IMR-90 (cell line): ENCODE results near the gene HNMT. TPM values are rescaled to one million over a fixed set of nuclear protein-coding genes. Genes with fewer than 3 reads are reported as not detected.

Experiments
- ATAC-seq: fragments of 200-7000 bp; cut with Tn5 transposase; 2 replicates; pipeline ENCODE4 v1.9.1; 2020; ENCODE audit warnings: low read depth, mild to moderate bottlenecking, moderate library complexity
- BruUV-seq: library from RNA; stranded (reverse); fragments of 400-500 nt; replicated peaks from 2 replicates; lab custom pipeline; 2021; lab: Mats Ljungman, UMichigan
- CTCF ChIA-PET: fragments of 300-600 bp; formaldehyde crosslinking; extraction: SDS; loops from one replicate; lab custom pipeline; 2021; ENCODE audit warnings: antibody characterized with exemption; lab: Yijun Ruan, JAX
- POLR2A ChIA-PET: fragments of 300-600 bp; sonication (Branson Sonifier 250); formaldehyde crosslinking; loops from one replicate; lab custom pipeline; 2022; ENCODE audit warnings: antibody characterized with exemption; ENCODE audit not compliant: unreplicated experiment; lab: Charles Lee
- DNase-seq: peaks from one replicate; pipeline ENCODE4 v3.0.0; 2013
- H2AFZ ChIP-seq: replicated peaks from 2 replicates; pipeline ENCODE3; 2013; ENCODE audit warnings: low read length, mild to moderate bottlenecking; ENCODE audit not compliant: poor library complexity
- H2AK5ac ChIP-seq: 2 replicates; pipeline ENCODE4 v1.6.1; 2013; ENCODE audit warnings: low read depth, low read length, inconsistent platforms
- H2AK9ac ChIP-seq: replicated peaks from 2 replicates; pipeline ENCODE3; 2013; ENCODE audit warnings: mild to moderate bottlenecking, low read depth, low read length, moderate library complexity; ENCODE audit not compliant: poor library complexity
- H2BK120ac ChIP-seq: 2 replicates; pipeline ENCODE4 v1.6.1; 2013; ENCODE audit warnings: low read depth, low read length, inconsistent platforms
- H2BK15ac ChIP-seq: 3 replicates; pipeline ENCODE4 v1.6.1; 2013; ENCODE audit warnings: low read depth, low read length, inconsistent platforms
- H2BK20ac ChIP-seq: 2 replicates; pipeline ENCODE4 v1.6.1; 2013; ENCODE audit warnings: low read depth, mild to moderate bottlenecking, inconsistent platforms, low read length, moderate library complexity
- H2BK5ac ChIP-seq: 2 replicates; pipeline ENCODE4 v1.6.1; 2013; ENCODE audit warnings: mild to moderate bottlenecking, low read depth, low read length, inconsistent platforms; ENCODE audit not compliant: poor library complexity, severe bottlenecking
- H3K14ac ChIP-seq: replicated peaks from 2 replicates; pipeline ENCODE4 v1.6.1; 2013; ENCODE audit warnings: low read depth, low read length, inconsistent platforms
- H3K18ac ChIP-seq: 2 replicates; pipeline ENCODE4 v1.6.1; 2013; ENCODE audit warnings: low read depth, low read length, control low read depth
- H3K23ac ChIP-seq: 2 replicates; pipeline ENCODE4 v1.6.1; 2013; ENCODE audit warnings: low read depth, low read length, inconsistent platforms
- H3K27ac ChIP-seq: 2 replicates; pipeline ENCODE4 v1.5.1; 2013; ENCODE audit warnings: mild to moderate bottlenecking, control low read depth, low read length; ENCODE audit not compliant: insufficient read depth
- H3K27me3 ChIP-seq: 2 replicates; pipeline ENCODE4 v1.6.1; 2013; ENCODE audit warnings: low read length; ENCODE audit not compliant: control insufficient read depth, insufficient read depth
- H3K36me3 ChIP-seq: 2 replicates; pipeline ENCODE4 v1.6.1; 2013; ENCODE audit warnings: low read length, mixed read lengths; ENCODE audit not compliant: control insufficient read depth, insufficient read depth
- H3K4ac ChIP-seq: 2 replicates; pipeline ENCODE4 v1.6.1; 2013; ENCODE audit warnings: low read depth, low read length, inconsistent platforms
- H3K4me1 ChIP-seq: 2 replicates; pipeline ENCODE4 v1.6.1; 2013; ENCODE audit warnings: low read length, mixed read lengths; ENCODE audit not compliant: control insufficient read depth, insufficient read depth
- H3K4me2 ChIP-seq: 2 replicates; pipeline ENCODE4 v1.6.1; 2013; ENCODE audit warnings: low read depth, mild to moderate bottlenecking, control low read depth, low read length, moderate library complexity
- H3K4me3 ChIP-seq: 2 replicates; pipeline ENCODE4 v1.5.1; 2013; ENCODE audit warnings: low read depth, mild to moderate bottlenecking, control low read depth, low read length, moderate library complexity; ENCODE audit not compliant: insufficient read depth
- H3K56ac ChIP-seq: 2 replicates; pipeline ENCODE4 v1.6.1; 2013; ENCODE audit warnings: low read length, inconsistent platforms; ENCODE audit not compliant: insufficient read depth; ENCODE audit errors: extremely low read depth
- H3K79me1 ChIP-seq, 2 experiments: 2 replicates each; pipeline ENCODE4 v1.6.1; 2013; ENCODE audit warnings: low read length in 2 of 2, inconsistent platforms in 1 of 2, low read depth in 1 of 2
- H3K9ac ChIP-seq: 2 replicates; pipeline ENCODE4 v1.6.1; 2013; ENCODE audit warnings: low read depth, low read length, control low read depth
- H3K9me1 ChIP-seq: 2 replicates; pipeline ENCODE4 v1.6.1; 2013; ENCODE audit warnings: low read length, inconsistent platforms; ENCODE audit not compliant: insufficient read depth
- H3K9me3 ChIP-seq: 2 replicates; pipeline ENCODE4 v1.6.1; 2013; ENCODE audit warnings: low read length; ENCODE audit not compliant: control insufficient read depth, insufficient read depth
- H4K20me1 ChIP-seq: 2 replicates; pipeline ENCODE4 v1.6.1; 2013; ENCODE audit warnings: low read length, inconsistent platforms; ENCODE audit not compliant: insufficient read depth
- H4K5ac ChIP-seq: 2 replicates; pipeline ENCODE4 v1.6.1; 2013; ENCODE audit warnings: mild to moderate bottlenecking, low read depth, low read length, control low read depth
- H4K8ac ChIP-seq, 2 experiments: 2 replicates each; pipeline ENCODE4 v1.6.1; 2013; ENCODE audit warnings: low read depth in 2 of 2, low read length in 2 of 2, control low read depth in 1 of 2, inconsistent platforms in 1 of 2
- H4K91ac ChIP-seq: 2 replicates; pipeline ENCODE4 v1.6.1; 2013; ENCODE audit warnings: low read depth, low read length, inconsistent platforms; ENCODE audit not compliant: insufficient read depth
- CEBPB ChIP-seq: IDR thresholded peaks from 2 replicates; pipeline ENCODE4 v1.6.1; 2012; ENCODE audit warnings: low read depth, low read length, improper control_type of control experiment
- CTCF ChIP-seq: conservative IDR thresholded peaks from 2 replicates; pipeline ENCODE4 v1.5.1; 2012; ENCODE audit warnings: mild to moderate bottlenecking, low read depth, low read length, improper control_type of control experiment
- ELK1 ChIP-seq: fragments of 150-350 bp; IDR thresholded peaks from 2 replicates; pipeline ENCODE4 v1.6.1; 2016; ENCODE audit warnings: low read depth, mild to moderate bottlenecking, low read length, moderate library complexity, borderline replicate concordance
- FOS ChIP-seq: fragments of 150-350 bp; IDR thresholded peaks from 2 replicates; pipeline ENCODE4 v1.6.1; 2016; ENCODE audit warnings: low read depth, low read length
- MAFK ChIP-seq: IDR thresholded peaks from 2 replicates; pipeline ENCODE4 v1.6.1; 2012; ENCODE audit warnings: low read depth, low read length, improper control_type of control experiment
- MAZ ChIP-seq: IDR thresholded peaks from 2 replicates; pipeline ENCODE4 v1.6.1; 2012; ENCODE audit warnings: low read depth, mild to moderate bottlenecking, low read length, improper control_type of control experiment, moderate library complexity, borderline replicate concordance
- MXI1 ChIP-seq: IDR thresholded peaks from 2 replicates; pipeline ENCODE4 v1.6.1; 2012; ENCODE audit warnings: low read depth, mild to moderate bottlenecking, low read length, moderate library complexity, borderline replicate concordance
- NFE2L2 ChIP-seq: fragments of 150-350 bp; IDR thresholded peaks from 2 replicates; pipeline ENCODE4 v1.6.1; 2016; ENCODE audit warnings: low read depth, mild to moderate bottlenecking, low read length
- POLR2A ChIP-seq: IDR thresholded peaks from 2 replicates; pipeline ENCODE4 v1.6.1; 2012; ENCODE audit warnings: mild to moderate bottlenecking, low read depth, low read length
- RAD21 ChIP-seq: IDR thresholded peaks from 2 replicates; pipeline ENCODE4 v1.6.1; 2012; ENCODE audit warnings: low read length, improper control_type of control experiment
- RCOR1 ChIP-seq: IDR thresholded peaks from 2 replicates; pipeline ENCODE4 v1.6.1; 2012; ENCODE audit warnings: mild to moderate bottlenecking, low read length, improper control_type of control experiment; ENCODE audit not compliant: insufficient replicate concordance
- RFX5 ChIP-seq: IDR thresholded peaks from 2 replicates; pipeline ENCODE4 v1.8.0; 2012; ENCODE audit warnings: low read depth, mild to moderate bottlenecking, low read length, moderate library complexity
- SMC3 ChIP-seq: fragments of 150-350 bp; IDR thresholded peaks from 2 replicates; pipeline ENCODE4 v1.6.1; 2016; ENCODE audit warnings: low read depth, mild to moderate bottlenecking, antibody characterized with exemption, low read length, moderate library complexity
- USF2 ChIP-seq: fragments of 150-350 bp; IDR thresholded peaks from 2 replicates; pipeline ENCODE4 v1.6.1; 2017; ENCODE audit warnings: mild to moderate bottlenecking, antibody characterized with exemption, low read length, low read depth
- WGBS, 2 experiments: methylation state at CpG; one replicate each; pipeline versions ENCODE4 v1.1.5 to v1.1.7; 2013; ENCODE audit warnings: missing lambda C conversion rate in 2 of 2; ENCODE audit not compliant: insufficient read length in 1 of 2; ENCODE audit errors: extremely low coverage in 2 of 2; 5-methylcytosine and 5-hydroxymethylcytosine counted together
- dilution Hi-C: fragments of 300-500 bp; cut with HindIII; formaldehyde crosslinking; loops from one replicate; pipeline ENCODE4 v1.14.3; 2018; ENCODE audit warnings: low sequenced_read_pairs; ENCODE audit not compliant: unreplicated experiment
- in situ Hi-C: fragments of 300-500 bp; cut with MboI; formaldehyde crosslinking; loops from 3 replicates; pipeline ENCODE4 v1.14.3; 2019; ENCODE audit warnings: low sequenced_read_pairs, inconsistent platforms, mixed read lengths
- intact Hi-C: fragments of 100-400 bp; cut with micrococcal nuclease; formaldehyde crosslinking; loops from 2 replicates; pipeline ENCODE4 v1.10.0; 2022
- polyA plus RNA-seq, 3 experiments: library from polyadenylated mRNA; depleted of rRNA; stranded (reverse); fragments of >200 nt; gene quantifications; 2 replicates each; pipeline ENCODE4 v1.2.3, GENCODE V29; 2012; ENCODE audit warnings: low replicate concordance in 1 of 3
- total RNA-seq: library from RNA; depleted of rRNA; stranded (reverse); fragments of >200 nt; gene quantifications from 2 replicates; pipeline ENCODE4 v1.2.3, GENCODE V29; 2012

Gene HNMT
- total and polyA plus RNA-seq, 2 of the 4 experiments (the other 2 are of a cell fraction) = 6.4 to 14.2 TPM

- Histone ChIP-seq H2BK15ac (no peak overlapping the region), H2AK5ac (no peak overlapping the region), H2AFZ (no peak overlapping the region), H3K9me3 (no peaks in the 10 kb centered on the region), H3K9ac (no peak overlapping the region), H2BK120ac (no peak overlapping the region), H3K36me3 (no peaks in the 10 kb centered on the region), H3K56ac (no peak overlapping the region), H3K4me1 (no peaks in the 10 kb centered on the region), H3K27ac (no peak overlapping the region), H2BK20ac (no peak overlapping the region), H3K4me2 (no peak overlapping the region), H4K91ac (no peak overlapping the region), H3K9me1 (no peaks in the 10 kb centered on the region), H3K23ac (no peak overlapping the region), H3K4ac (no peak overlapping the region), H3K4me3 (no peak overlapping the region), H3K14ac (no peak overlapping the region), H4K5ac (no peak overlapping the region), H3K79me1 (no peaks in the 10 kb centered on the region), H3K18ac (no peak overlapping the region), H4K20me1 (no peaks in the 10 kb centered on the region), H4K8ac (no peak overlapping the region), H3K27me3 (no peaks in the 10 kb centered on the region), H2BK5ac (no peak overlapping the region), H2AK9ac (no peak overlapping the region)
- dilution Hi-C loops (no loop called here), intact Hi-C loops (no loop called here), in situ Hi-C loops (no loop called here)
- no TSS peak for BruUV-seq
- ATAC-seq = no peak
- POLR2A ChIA-PET = no interaction called here
- CTCF ChIA-PET = interaction anchor here (0.6 to 1.2 kb wide), 2 partner anchors 48 to 76 kb away, joined by 3 read pairs; no protein-coding TSS in a partner anchor
- no peak for DNase-seq
- no peak for TF ChIP-seq CTCF
- TF ChIP-seq NFE2L2 = no peak
- TF ChIP-seq MAFK = no peak
- no peak for TF ChIP-seq MAZ
- TF ChIP-seq RFX5 = no peak
- TF ChIP-seq ELK1 = no peak
- no peak for TF ChIP-seq RAD21
- no peak for TF ChIP-seq USF2
- TF ChIP-seq POLR2A = no peak
- no peak for TF ChIP-seq SMC3
- no peak for TF ChIP-seq MXI1
- TF ChIP-seq FOS = no peak
- no peak for TF ChIP-seq RCOR1
- no peak for TF ChIP-seq CEBPB
- WGBS, 2 experiments = no CpG with 5 or more reads among the region's 1 CpG
Observed at GRCh38 chr2:138009622-138010021, 45.3 kb downstream of the HNMT start.
